OCI-M1 (cell line): Measurements from ENCODE around the gene TRIB2.

Experiments used
- DNase-seq: peaks from one replicate; lab custom pipeline; 2025; lab: John Stamatoyannopoulos, UW

TRIB2 gene

DNA sequence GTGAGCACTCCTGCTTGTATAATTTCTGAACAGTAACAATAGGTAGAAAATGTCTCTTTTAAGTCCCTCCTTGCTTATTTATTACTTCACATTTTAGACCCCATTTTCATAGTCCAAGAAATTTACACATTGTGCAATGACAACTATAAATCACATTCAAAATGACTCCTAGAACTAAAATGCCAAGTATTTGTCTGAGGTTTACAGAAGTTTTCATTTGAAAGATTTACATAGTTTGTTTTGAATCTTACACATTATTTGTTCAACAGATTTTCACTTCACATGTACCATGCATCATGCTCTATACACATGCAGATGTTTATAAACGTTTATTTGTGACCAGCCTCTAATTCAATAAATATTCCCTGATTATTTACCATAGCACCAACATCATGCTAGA lies 15.7 kb upstream of the TRIB2 start:
- no peak for DNase-seq

DNA sequence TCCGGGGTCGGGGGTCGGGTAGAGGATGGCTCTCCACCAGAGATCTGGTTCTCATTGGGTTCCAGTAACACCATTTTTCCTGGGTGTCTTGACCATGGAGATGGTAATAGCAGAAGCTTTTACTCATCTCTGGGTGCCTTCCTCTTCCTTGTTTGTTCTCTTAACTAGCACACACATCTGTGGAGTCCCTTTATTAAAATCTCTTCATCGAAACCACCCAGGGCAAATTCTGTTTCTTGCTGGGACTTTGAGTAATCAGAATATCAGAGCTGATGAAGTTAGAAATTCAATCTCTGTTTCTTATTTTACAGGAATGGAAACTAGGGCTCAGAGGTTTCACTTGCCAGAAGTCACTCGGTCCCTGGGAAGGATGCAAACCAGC lies 15.0 kb upstream of the TRIB2 start:
- no peak for DNase-seq

DNA sequence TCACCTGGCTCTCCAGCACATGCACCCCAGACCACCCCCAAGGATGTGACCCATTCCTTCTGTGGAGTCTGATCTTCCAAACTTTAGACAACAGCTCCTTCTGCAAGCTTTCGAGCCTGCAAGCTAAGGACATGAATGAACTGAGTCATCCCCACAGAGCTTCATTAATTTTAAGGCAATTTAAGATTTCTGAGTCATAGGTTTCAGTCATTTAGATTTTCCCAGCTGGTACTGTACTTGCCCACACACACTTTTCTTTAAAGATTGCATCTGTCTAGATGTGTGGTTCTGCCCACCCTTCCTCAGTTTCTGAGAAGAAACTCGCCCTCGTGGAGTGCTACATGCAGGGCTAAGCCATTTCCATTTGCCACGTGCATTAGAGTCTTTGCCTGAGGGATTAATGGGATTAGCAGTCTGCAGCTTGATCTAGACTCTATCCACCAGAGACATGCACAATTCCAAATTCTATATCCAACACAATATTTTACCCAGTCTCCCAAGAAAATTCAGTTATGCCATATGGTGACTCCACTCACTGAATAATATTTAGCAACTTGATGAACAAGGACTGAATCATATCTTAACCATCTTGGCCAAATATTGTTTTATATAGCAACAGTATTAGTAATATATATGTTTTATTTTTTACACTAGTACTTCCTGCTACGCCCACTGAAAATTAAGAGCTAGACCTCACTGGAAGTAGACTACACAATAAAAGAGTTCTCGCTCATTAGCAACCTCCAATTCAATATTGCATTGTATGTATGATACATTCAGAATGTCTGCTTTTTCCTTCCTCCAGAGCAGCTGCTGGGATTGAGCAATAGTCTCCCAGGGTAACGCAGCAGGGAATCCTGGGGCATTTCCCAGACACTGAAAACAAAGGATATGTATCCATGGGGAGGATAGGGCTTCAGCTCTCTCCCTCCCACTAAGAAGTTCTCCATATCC lies 14.3 kb upstream of the TRIB2 start:
- no peak for DNase-seq

DNA sequence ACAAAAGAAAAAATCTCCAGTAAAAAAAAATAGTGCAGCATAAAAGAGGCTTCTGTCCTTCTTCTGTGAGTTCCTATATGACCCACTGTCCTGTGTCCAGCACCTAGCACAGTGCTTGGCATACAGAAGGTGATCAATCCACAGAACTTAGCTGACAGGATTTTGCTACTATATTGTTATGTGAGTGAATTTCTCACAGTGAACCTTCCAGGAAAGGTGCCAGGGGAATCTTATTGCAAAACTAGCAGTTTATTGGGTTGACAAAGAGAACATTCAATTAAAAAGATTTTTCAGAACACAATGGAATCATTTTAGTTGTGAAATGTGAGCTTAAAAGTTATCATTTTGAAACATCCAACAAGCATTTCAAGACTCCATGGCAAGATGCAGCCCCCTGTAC lies 12.4 kb upstream of the TRIB2 start:
- no peak for DNase-seq

DNA sequence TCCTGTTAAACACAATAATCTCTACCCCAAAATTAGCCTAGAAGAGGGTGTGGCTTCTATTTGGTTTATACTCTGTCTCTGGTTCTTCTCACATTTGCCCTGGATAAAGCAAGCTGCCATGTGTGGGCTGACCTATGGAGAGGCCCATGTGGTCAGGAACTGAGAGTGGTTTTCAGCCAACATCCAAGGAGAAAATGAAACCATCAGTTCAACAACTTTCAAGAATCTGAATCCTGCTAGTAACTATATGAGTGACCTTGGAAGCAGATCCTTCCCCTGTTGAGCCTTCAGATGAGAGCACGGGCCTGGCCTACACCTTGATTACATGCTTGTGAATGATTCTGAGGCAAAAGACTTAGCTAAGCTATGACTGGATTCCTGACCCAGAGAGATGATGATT lies 11.5 kb upstream of the TRIB2 start:
- peak; percentile 64 for DNase-seq

DNA sequence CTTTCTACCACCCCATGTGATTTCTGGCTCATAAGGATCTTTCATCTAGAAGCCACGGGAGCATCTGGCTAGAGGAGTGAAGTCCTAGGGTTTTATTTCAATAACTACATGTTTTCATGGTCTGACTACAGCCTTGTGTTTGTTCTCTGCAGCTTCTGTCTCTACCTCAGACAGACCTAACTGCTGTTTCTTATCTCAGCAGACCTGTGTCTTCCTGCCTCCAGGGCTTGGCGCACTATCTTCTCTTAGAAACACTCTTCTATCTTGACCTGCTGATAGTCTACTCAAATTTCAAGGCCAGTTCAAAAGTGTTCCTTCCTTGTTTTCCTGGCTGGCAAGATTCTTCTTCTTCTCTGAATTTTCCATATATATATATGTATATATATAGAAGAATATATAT lies 11.0 kb upstream of the TRIB2 start:
- DNase-seq = peak; percentile 77

DNA sequence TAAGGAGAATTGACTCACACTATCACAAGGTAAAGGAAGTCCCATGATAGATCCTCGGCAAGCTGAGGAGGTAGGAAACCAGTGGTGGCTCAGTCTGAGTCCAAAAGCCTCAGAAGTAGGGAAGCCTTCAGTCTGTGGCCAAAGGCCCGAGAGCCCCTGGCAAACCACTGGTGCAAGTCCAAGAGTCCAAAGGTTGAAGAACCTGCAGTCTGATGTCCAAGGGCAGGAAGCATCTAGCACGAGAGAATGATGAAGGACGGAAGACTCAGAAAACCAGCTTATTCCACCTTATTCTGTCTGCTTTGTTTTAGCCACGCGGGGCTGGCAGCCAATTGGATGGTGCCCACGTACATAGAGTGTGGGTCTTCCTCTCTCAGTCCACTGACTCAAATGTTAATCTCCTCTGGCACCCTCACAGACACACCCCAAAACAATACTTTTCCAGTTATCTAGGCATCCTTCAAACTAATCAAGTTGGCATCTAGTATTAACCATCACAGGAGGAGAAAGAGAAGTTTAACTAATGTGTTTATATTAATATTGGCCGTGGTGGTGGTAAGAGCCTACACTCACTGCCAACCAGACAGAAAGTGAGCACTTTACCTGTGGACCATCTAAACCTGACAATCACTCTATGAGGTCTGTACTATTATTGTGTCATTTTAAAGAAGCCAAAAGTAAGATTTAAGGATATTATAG lies 8.1 kb upstream of the TRIB2 start:
- no peak for DNase-seq

DNA sequence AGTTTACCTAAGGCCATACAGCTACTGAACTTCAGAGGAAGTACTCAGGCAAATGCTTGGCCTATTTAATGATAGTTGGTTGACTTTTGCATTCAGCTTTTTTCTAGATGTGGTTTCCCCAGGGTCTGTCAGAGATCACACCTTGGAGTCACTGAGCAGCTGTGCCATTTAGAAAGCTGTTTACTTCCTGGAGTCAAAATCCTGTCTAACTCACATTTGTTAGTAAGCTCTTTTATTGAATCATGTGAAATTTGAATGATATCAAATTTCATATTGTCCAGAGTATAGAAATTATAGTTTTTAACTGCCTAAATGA lies 7.6 kb upstream of the TRIB2 start:
- DNase-seq = no peak

DNA sequence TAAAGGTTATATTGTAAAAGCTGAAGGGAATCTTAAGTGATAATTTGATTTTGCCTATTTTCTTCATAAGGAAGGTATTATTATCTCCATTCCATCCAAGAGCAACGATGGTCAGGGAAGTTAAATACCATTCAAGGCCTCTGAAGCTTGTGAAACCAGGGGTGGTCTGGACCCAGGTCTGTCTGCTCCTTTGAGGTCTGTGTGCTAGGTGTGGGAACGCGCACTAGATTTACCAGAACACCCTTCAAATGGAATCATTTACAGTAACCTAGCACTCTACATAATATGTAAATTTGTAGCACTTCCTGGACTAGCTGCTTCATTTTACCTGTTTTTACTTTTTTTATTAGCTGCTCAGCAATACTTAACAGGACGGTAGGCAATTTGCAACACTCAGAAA lies 6.4 kb upstream of the TRIB2 start:
- no peak for DNase-seq

DNA sequence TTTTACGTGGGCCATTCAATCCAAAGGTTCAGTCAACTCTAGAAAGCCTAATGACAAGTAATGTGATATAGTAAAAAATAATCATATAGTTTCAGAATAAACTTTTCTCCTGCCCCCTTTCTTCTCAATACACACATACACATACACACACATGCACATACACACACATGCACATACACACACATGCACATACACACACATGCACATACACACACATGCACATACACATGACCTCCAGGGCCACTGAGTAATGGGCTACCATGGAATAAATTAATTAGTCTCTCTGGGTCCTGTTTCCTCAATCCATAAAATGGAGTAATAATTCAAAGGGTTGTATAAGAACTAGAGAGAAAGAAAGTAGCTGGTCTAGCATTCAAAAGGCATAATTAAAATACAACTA lies 5.4 kb upstream of the TRIB2 start:
- DNase-seq = no peak

DNA sequence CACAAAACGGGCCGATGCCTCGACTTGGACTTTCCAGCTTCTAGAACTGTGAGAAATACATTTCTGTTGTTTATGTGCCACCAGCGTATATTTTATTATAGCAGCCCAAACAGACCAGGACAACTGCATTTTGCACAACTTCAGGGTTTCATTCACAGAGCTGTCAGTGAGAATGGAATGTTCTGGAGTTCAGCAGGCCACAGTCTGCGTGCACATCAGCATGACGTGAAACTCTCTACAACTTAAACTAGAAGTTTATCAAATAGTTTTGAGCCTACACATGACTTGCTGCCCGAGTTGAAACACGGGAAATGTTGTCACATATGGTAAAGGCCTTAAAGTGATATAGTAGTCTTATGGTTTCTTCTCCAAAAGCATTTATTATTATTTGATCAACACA lies 3.9 kb upstream of the TRIB2 start:
- no peak for DNase-seq

DNA sequence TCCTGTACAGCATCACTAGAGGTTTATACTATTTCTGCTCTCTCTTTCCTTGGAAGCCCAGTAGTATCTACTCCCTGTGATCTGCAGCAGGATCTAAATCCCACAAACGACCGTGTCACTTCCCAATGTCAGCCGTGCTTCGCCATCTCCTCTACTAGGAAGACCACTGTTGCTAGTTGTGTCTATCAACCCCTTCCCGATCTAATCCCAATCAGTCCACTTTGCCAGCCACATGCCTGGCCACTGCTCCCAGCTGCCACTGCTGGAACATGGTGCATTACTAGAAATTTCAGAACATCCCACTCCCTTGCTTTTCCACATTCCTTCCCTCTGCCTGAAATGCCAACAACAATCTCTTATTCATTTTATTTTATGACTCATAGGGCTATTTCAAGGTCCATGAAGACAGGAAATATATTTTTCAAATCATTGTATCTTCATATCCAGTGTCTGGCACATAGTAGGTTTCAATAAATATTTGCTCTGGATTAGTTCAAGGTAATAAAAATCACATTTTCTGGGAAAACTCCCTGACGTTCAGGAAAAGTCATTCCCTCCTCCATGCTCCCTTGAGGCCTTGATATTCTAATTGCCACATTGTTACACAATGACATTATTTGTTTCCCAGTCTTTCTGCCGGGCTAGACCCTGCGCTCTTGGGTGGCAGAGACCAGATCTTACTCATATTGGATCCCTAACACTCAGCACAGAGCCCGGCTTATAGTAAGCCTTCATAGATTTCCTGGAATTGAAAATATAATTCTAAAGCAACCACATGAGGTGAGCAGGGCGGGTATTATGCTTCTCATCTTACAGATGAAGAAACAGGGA lies 2.1 kb upstream of the TRIB2 start:
- no peak for DNase-seq

DNA sequence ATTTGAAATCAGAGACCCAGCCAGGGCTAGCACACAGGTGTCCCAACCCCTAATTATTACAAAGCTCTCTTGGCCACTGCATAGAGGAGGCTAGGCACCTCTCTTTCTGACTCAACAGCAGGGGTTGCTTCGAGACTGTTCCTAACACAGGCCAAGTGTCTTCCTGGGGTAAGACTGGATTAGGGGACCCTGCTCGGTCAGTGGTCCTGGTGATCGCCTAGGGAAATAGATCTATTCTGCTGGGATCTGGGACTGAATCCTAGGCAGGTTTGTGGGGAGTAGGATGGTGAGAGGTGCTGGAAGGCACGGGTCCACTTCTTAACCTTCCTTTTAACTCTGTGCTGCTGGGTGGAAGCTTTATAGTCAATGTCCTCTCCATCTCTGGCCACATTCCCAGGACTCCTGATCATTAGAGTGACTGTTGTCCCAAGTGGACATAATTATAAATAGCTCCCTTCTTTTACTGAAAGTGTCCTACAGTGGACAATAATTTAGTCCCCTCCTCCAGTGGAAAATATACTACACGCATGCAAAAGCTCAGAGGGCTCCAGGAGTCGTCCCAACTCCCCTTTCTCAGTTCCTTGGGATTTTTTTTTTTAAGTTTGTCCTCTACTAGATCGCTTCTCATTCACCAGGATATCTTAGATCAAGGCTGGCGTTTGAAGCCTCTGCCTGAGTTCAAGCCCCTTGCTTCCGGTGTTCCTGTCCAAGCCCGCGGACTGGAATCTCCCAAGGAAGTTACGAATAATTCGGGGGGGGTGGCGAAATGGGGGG lies 1.3 kb upstream of the TRIB2 start:
- DNase-seq = peak; percentile 51

DNA sequence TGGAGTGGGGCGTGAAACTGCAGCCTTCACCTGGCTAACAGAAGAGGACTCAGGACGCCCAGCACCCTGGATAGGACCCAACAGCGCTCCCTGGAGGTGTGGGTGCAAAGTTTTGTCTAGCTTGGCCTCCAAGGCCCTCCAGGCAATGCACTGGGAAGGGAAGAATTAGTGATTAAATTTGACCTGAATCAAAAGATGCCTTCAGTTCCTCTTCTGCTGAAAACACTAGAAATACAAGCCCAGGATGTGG lies 779 bp upstream of the TRIB2 start:
- DNase-seq = peak; percentile 91

DNA sequence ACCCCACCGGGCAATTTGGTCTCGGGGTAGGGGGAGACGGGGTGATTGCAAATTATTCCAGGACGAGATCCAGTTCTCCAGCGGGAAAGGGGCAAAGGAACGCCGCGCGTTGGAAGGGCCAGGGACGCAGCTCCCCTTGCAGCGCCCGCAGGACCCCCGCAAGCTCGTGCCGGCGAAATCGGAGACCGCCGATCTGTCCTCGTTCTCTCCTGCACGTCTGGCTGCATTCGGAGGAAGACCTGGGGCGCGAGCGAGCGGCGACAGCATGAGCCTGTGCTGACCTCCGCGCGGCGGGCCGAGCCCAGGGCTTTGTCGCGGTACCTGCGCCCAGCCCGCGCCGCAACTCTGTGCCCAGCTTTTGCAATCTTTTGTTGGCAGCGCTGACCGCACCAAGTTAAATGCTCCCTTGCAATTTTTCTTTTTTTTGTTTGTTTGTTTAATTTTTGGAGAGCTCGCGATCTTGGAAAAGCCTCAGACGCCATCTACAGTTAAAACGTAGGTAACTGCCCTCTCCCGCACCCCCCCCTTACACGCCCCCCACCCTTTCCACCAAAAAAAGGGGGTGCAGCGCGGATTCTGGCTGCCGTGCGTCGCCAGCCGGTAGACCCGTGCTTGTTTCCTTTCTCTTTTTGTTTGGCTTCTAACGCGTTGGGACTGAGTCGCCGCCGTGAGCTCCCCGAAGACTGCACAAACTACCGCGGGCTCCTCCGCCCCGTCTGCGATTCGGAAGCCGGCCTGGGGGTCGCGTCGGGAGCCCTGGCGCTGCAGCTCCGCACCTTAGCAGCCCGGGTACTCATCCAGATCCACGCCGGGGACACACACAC lies 667 bp downstream of the TRIB2 start:
- peak; percentile 74 for DNase-seq

DNA sequence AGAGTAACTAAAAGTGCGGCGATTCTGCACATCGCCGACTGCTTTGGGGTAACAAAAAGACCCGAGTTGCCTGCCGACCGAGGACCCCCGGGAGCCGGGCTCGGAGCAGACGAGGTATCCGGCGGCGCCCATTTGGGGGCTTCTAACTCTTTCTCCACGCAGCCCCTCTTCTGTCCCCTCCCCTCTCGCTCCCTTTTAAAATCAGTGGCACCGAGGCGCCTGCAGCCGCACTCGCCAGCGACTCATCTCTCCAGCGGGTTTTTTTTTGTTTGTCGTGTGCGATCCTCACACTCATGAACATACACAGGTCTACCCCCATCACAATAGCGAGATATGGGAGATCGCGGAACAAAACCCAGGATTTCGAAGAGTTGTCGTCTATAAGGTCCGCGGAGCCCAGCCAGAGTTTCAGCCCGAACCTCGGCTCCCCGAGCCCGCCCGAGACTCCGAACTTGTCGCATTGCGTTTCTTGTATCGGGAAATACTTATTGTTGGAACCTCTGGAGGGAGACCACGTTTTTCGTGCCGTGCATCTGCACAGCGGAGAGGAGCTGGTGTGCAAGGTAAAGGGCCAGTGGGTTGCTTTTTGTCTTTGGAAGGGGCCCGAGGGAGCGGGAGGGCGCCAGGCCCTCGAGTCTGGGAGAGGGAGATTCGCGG lies 1.4 kb downstream of the TRIB2 start:
- peak; percentile 57 for DNase-seq

DNA sequence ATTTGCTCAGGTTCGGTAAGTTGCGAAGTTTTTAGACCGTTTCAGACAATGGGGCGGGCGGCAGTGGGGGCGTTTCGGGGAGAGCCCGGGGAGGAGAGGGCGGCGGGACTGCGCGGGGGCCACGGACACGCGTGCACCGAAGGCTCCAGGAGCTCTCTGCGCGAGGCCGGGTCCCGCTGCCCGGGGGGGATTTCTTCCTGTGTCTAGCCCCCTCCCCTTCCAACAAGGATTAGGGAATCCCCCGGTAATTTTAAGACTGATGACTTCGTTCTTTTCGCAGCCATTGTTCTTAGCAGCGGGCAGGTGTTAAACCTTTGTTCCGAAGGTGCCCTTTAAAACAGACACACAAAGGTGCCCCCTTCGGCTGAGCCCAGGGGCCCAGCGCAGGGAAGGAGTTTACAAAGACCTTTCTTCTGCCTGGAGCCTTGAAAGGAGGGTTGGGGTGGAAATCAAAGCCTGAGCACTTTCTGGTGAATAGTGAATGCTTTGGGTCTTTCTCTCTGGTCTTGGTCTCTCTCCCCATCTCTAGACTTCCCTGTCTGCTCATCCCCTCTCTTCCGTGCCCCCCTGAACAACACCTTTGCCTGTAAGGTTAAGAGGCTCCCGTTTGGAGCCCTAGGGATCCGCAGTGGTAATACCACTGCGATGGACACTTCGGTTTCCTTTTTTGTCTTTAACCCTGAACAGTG lies 2.1 kb downstream of the TRIB2 start:
- peak; percentile 22 for DNase-seq

DNA sequence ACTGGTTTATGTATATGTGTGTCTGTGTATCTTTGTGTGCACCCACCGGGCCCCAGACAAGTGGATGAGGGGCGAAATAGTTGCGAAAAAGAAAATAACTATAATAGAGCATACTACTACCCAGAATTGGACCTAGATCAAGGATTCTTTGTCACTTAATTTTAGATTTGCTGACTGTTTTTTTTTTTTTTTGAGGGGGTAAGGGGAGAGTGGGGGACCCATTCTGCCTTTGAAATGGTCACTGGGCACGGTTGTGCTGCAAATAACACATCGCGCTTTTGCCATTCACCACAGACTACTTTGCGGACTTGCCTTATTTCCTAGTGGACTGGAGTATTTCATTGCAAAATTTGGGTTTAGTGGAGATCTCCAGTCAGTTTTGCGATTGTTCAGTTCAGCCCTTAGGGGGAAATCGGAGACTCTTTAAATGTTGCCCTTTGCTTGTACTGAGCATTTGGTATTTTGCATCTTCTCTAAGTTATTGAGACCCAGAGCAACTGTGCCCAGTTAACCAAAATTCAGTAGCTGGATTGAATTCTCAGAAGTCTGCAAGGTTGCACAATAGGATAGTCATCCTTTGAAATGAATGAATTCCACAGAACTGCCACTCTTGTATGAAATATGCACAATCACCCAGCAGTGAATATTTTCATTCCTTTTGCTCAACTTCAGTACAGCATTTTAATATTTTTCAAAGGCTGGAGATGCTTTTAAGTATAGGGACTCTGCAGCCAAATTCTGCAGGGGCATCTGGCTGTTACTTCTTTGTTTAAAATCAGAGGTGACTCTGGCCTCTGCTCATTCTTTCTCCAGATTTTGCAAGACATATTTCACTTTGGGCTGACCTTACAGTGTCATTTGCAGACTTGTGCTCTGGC lies 2.9 kb downstream of the TRIB2 start:
- peak; percentile 72 for DNase-seq

DNA sequence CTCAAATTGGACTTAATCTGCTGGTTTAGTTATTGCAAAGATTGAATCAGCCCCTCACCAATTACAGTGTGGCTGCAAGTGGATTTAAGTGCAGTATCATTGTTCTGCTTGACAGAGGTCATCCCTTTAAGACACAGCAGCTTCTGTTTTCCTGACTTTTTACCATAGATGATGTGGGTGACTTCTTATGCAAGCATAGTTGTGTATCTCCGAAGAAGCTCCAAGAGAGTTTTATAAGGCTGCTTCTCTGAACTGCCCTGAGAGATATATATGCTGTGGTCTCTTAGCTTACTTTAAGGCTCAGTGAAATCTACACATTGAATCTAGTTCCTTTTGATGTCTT lies 3.5 kb downstream of the TRIB2 start:
- DNase-seq = peak; percentile 58
